GM12878 (cell line): ENCODE results near the gene CALD1. TPM values are rescaled to one million over a fixed set of nuclear protein-coding genes. Genes with fewer than 3 reads are reported as not detected.

Source experiments
- ATAC-seq: fragments of 200-7000 bp; cut with Tn5 transposase; 3 replicates; pipeline ENCODE4 v1.9.1; 2020; ENCODE audit warnings: mild to moderate bottlenecking, moderate library complexity
- BruUV-seq: library from RNA; stranded (reverse); fragments of 400-500 nt; replicated peaks from 2 replicates; lab custom pipeline; 2021; lab: Mats Ljungman, UMichigan
- CTCF ChIA-PET: fragments of 300-600 bp; sonication (Branson Sonifier 250); formaldehyde crosslinking; extraction: SDS; loops from one replicate; lab custom pipeline; 2021; ENCODE audit warnings: inconsistent platforms; lab: Yijun Ruan, JAX
- POLR2A ChIA-PET: fragments of 350-600 bp; formaldehyde crosslinking; extraction: SDS; loops from one replicate; lab custom pipeline; 2021; ENCODE audit warnings: inconsistent platforms; lab: Charles Lee
- RAD21 ChIA-PET: fragments of 300-600 bp; sonication (Branson Sonifier 250); formaldehyde crosslinking; loops from one replicate; lab custom pipeline; 2023; ENCODE audit warnings: antibody characterized with exemption; ENCODE audit not compliant: unreplicated experiment; lab: Charles Lee
- SMC1A ChIA-PET: fragments of 300-600 bp; sonication (Branson Sonifier 250); formaldehyde crosslinking; loops from one replicate; lab custom pipeline; 2023; ENCODE audit not compliant: unreplicated experiment, uncharacterized antibody; lab: Charles Lee
- DNase-seq: peaks from one replicate; pipeline ENCODE4 v3.0.0-alpha.2; 2011; ENCODE audit warnings: low read depth, low spot score
- FAIRE-seq: peaks from 3 replicates; lab custom pipeline; 2011; peaks lifted over from hg19 to GRCh38; lab: Jason Lieb, UNC
- H2AFZ ChIP-seq: 2 replicates; pipeline ENCODE4 v1.6.0; 2011; ENCODE audit warnings: low read depth, low read length, control low read depth; ENCODE audit not compliant: control insufficient read depth
- H3K27ac ChIP-seq: 2 replicates; pipeline ENCODE4 v1.5.1; 2011; ENCODE audit warnings: control low read depth; ENCODE audit not compliant: control insufficient read depth, insufficient read depth
- H3K27me3 ChIP-seq, 2 experiments: replicated peaks in 1 of 2; 2 replicates each; pipeline versions ENCODE4 v1.6.0 to v1.6.1; 2011; ENCODE audit warnings: low read length in 1 of 2; ENCODE audit not compliant: control insufficient read depth in 2 of 2, insufficient read depth in 2 of 2
- H3K36me3 ChIP-seq, 2 experiments: 2 replicates each; pipeline ENCODE4 v1.5.1; 2011; ENCODE audit warnings: low read length in 1 of 2; ENCODE audit not compliant: control insufficient read depth in 2 of 2, insufficient read depth in 2 of 2
- H3K4me1 ChIP-seq: 2 replicates; pipeline ENCODE4 v1.6.1; 2011; ENCODE audit warnings: mild to moderate bottlenecking, low read length, moderate library complexity, mixed read lengths; ENCODE audit not compliant: control insufficient read depth, insufficient read depth
- H3K4me2 ChIP-seq: 2 replicates; pipeline ENCODE4 v1.6.0; 2011; ENCODE audit warnings: control low read depth; ENCODE audit not compliant: control insufficient read depth, insufficient read depth
- H3K4me3 ChIP-seq: fragments of 200-600 bp; sonication (generic); 2 replicates; pipeline ENCODE4 v1.5.1; 2016
- H3K79me2 ChIP-seq: 2 replicates; pipeline ENCODE4 v1.6.0; 2011; ENCODE audit warnings: low read length; ENCODE audit not compliant: control insufficient read depth, insufficient read depth
- H3K9ac ChIP-seq: 2 replicates; pipeline ENCODE4 v1.8.0; 2011; ENCODE audit warnings: low read length, control low read depth, mixed read lengths; ENCODE audit not compliant: control insufficient read depth, insufficient read depth
- H3K9me3 ChIP-seq: replicated peaks from 3 replicates; pipeline ENCODE4 v1.5.1; 2011; ENCODE audit warnings: mild to moderate bottlenecking, low read length; ENCODE audit not compliant: control insufficient read depth, insufficient read depth
- H4K20me1 ChIP-seq: 2 replicates; pipeline ENCODE4 v1.6.0; 2011; ENCODE audit not compliant: control insufficient read depth, insufficient read depth
- BMI1 ChIP-seq: fragments of 450-650 bp; IDR thresholded peaks from 2 replicates; pipeline ENCODE4 v1.6.1; 2016; ENCODE audit warnings: mild to moderate bottlenecking, moderate library complexity, borderline replicate concordance
- BRCA1 ChIP-seq: IDR thresholded peaks from 2 replicates; pipeline ENCODE4 v1.6.1; 2011; ENCODE audit warnings: low read depth, low read length, improper control_type of control experiment
- EP300 ChIP-seq, 2 experiments: fragments of 150-350 bp in 1 of 2; IDR thresholded peaks; 2 replicates each; pipeline ENCODE4 v1.6.1; 2011 to 2012; ENCODE audit warnings: low read depth in 2 of 2, low read length in 2 of 2, borderline replicate concordance in 1 of 2, improper control_type of control experiment in 1 of 2, inconsistent platforms in 1 of 2; ENCODE audit not compliant: control insufficient read depth in 1 of 2
- GATAD2B ChIP-seq: fragments of 450-650 bp; conservative IDR thresholded peaks from 2 replicates; pipeline ENCODE4 v1.6.1; 2017; ENCODE audit warnings: low read depth, mild to moderate bottlenecking, moderate library complexity
- HCFC1 ChIP-seq: fragments of 150-350 bp; IDR thresholded peaks from 2 replicates; pipeline ENCODE4 v1.6.1; 2014; ENCODE audit warnings: low read length
- HDGF ChIP-seq: fragments of 450-650 bp; IDR thresholded peaks from 2 replicates; pipeline ENCODE4 v1.6.1; 2016; ENCODE audit warnings: antibody characterized with exemption
- NR2C1 ChIP-seq: fragments of 450-650 bp; IDR thresholded peaks from 2 replicates; pipeline ENCODE4 v1.6.1; 2017; ENCODE audit warnings: antibody characterized with exemption, mild to moderate bottlenecking, moderate library complexity
- NR2F1 ChIP-seq: fragments of 450-650 bp; conservative IDR thresholded peaks from 2 replicates; pipeline ENCODE4 v1.6.1; 2017; ENCODE audit warnings: mild to moderate bottlenecking
- PRDM15 ChIP-seq: fragments of 450-650 bp; formaldehyde crosslinking; IDR thresholded peaks from 2 replicates; pipeline ENCODE4 v1.4.0; 2020; ENCODE audit warnings: mild to moderate bottlenecking, moderate library complexity
- RCOR1 ChIP-seq: conservative IDR thresholded peaks from 2 replicates; pipeline ENCODE4 v1.6.1; 2012; ENCODE audit warnings: low read depth, low read length, improper control_type of control experiment
- RFX5 ChIP-seq: IDR thresholded peaks from 2 replicates; pipeline ENCODE4 v1.6.1; 2011; ENCODE audit warnings: low read depth, low read length, improper control_type of control experiment
- TARDBP ChIP-seq: IDR thresholded peaks from 2 replicates; pipeline ENCODE4 v1.6.1; 2016; ENCODE audit warnings: borderline replicate concordance
- ZBTB4 ChIP-seq: fragments of 450-650 bp; formaldehyde crosslinking; IDR thresholded peaks from 2 replicates; pipeline ENCODE4 v1.4.0; 2022; ENCODE audit warnings: mild to moderate bottlenecking, moderate library complexity
- ZSCAN29 ChIP-seq: fragments of 450-650 bp; IDR thresholded peaks from 2 replicates; pipeline ENCODE4 v1.6.1; 2017; ENCODE audit warnings: mild to moderate bottlenecking, moderate library complexity
- WGBS: methylation state at CpG from one replicate; pipeline ENCODE4 v1.1.6; 2016; ENCODE audit warnings: low lambda C conversion rate; ENCODE audit not compliant: insufficient replicate concordance, insufficient coverage; ENCODE audit errors: missing lambda C conversion rate; 5-methylcytosine and 5-hydroxymethylcytosine counted together
- in situ Hi-C: fragments of 300-500 bp; cut with MboI; formaldehyde crosslinking; loops from 9 replicates; pipeline ENCODE4 v1.14.3; 2018; ENCODE audit warnings: mixed read lengths
- intact Hi-C: fragments of 100-400 bp; cut with micrococcal nuclease; formaldehyde crosslinking; loops from one replicate; pipeline ENCODE4 v1.14.2; 2022; ENCODE audit not compliant: unreplicated experiment
- polyA plus RNA-seq, 11 experiments: library from polyadenylated mRNA; depleted of rRNA in 4 of 11; unstranded in 6 of 11; stranded (reverse) in 5 of 11; fragments of >200 nt; fragmentation: Nextera tagmentation in 4 of 11; fragmentation: Illumina TruSeq in 1 of 11; extraction: Ambion mirVana in 4 of 11; extraction: Trizol in 1 of 11; gene quantifications; 1 replicate in 1 of 11; 2 replicates in 10 of 11; pipeline versions ENCODE4 v1.2.1 to v1.2.3, GENCODE V29; 2011 to 2016; ENCODE audit warnings: inconsistent platforms in 2 of 11, missing spikeins in 2 of 11, low read depth in 1 of 11
- total RNA-seq, 4 experiments: library from RNA; depleted of rRNA in 3 of 4; stranded (reverse); fragments of >200 nt in 3 of 4; fragmentation: Illumina TruSeq in 1 of 4; extraction: Trizol in 1 of 4; gene quantifications; 2 replicates each; pipeline versions ENCODE4 v1.2.1 to v1.2.3, GENCODE V29; 2013 to 2021

CALD1 gene
- total and polyA plus RNA-seq, 10 of the 15 experiments (the other 5 are each of a cell fraction or from before 2014, with no cell fraction given), result 0.03 to 1.3 (median 0.22) TPM

GRCh38 chr7:134771889-134772288 lies 7.5 kb upstream of the CALD1 start (continued):
- TF ChIP-seq PRDM15 (CRISPR knock-in tag), result no peak

GRCh38 chr7:134772401-134772800 lies 7.0 kb upstream of the CALD1 start:
- Histone ChIP-seq H3K4me1 (peaks cover 2% of the 10 kb centered on the region), H3K27ac (no peak overlapping the region), H4K20me1 (no peaks in the 10 kb centered on the region), H3K79me2 (no peaks in the 10 kb centered on the region), H2AFZ (no peak overlapping the region), H3K36me3 (no peaks in the 10 kb centered on the region), H3K4me3 (no peak overlapping the region), H3K27me3 (no peaks in the 10 kb centered on the region), H3K4me2 (no peak overlapping the region), H3K9me3 (no peaks in the 10 kb centered on the region), H3K9ac (no peak overlapping the region)
- POLR2A ChIA-PET, result no interaction called here
- intact Hi-C loops (no loop called here), in situ Hi-C loops (no loop called here)
- TF ChIP-seq RFX5 (no peak), ZSCAN29 (no peak), GATAD2B (no peak), HCFC1 (no peak), NR2C1 (no peak), ZBTB4 (CRISPR knock-in tag) (no peak), TARDBP (no peak), EP300 (IDR thresholded peaks at IDR 0.05; ENCODE audit: borderline replicate concordance in 1 of 2, control insufficient read depth in 1 of 2, low read depth in 2 of 2, low read length in 2 of 2) (no peak), HDGF (no peak), BMI1 (no peak), NR2F1 (no peak), RCOR1 (no peak), BRCA1 (no peak)
- no TSS peak for BruUV-seq
- SMC1A ChIA-PET, result no interaction called here
- 13% methylated on average over 3 of the region's 3 CpGs for WGBS
- DNase-seq, result no peak
- RAD21 ChIA-PET, result no interaction called here
- FAIRE-seq, result no peak
- CTCF ChIA-PET, result no interaction called here
- ATAC-seq, result no peak
